ENCODE data around the gene MUC6.

The MUC6 gene

DNA sequence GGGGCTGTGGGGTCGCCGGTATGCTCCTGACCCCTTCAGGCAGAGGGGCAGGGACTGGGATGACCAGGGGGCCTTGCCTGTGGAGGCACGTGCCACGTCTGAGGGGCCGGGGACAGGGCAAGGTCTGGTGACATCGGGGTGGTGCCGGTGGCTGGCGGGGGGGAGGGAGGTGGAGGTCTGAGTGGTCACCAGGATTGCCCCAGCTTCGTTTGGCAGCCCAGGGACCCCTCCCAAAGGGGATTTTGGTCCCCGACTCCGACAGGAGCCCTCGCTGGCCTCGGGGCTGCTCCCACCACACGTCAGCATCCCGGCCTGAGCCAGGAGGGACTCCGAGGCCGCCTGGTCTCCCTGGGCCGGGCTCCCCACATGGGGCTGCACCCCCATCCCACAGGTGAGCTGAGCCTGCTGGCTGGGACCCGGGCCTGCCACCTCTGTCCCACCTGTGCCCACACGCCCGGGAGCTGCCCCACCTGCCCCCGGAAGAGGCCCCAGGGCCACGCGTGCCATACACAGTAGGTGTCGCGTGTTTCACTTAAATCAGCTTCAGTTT, 1.1 kb upstream of the MUC6 start:
- TF ChIP-seq, protein P1, sequence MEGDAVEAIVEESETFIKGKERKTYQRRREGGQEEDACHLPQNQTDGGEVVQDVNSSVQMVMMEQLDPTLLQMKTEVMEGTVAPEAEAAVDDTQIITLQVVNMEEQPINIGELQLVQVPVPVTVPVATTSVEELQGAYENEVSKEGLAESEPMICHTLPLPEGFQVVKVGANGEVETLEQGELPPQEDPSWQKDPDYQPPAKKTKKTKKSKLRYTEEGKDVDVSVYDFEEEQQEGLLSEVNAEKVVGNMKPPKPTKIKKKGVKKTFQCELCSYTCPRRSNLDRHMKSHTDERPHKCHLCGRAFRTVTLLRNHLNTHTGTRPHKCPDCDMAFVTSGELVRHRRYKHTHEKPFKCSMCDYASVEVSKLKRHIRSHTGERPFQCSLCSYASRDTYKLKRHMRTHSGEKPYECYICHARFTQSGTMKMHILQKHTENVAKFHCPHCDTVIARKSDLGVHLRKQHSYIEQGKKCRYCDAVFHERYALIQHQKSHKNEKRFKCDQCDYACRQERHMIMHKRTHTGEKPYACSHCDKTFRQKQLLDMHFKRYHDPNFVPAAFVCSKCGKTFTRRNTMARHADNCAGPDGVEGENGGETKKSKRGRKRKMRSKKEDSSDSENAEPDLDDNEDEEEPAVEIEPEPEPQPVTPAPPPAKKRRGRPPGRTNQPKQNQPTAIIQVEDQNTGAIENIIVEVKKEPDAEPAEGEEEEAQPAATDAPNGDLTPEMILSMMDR (IDR thresholded peaks at IDR 0.05; ENCODE audit: insufficient read depth, low read length, missing control alignments), result no peak
- no peak overlapping the region for H3K4me3 ChIP-seq (ENCODE audit: low read depth, low read length)
- ChIA-PET POLR2A (no interaction called here), CTCF (no interaction called here)
- no peak for DNase-seq (ENCODE audit: low read depth, low spot score)

DNA sequence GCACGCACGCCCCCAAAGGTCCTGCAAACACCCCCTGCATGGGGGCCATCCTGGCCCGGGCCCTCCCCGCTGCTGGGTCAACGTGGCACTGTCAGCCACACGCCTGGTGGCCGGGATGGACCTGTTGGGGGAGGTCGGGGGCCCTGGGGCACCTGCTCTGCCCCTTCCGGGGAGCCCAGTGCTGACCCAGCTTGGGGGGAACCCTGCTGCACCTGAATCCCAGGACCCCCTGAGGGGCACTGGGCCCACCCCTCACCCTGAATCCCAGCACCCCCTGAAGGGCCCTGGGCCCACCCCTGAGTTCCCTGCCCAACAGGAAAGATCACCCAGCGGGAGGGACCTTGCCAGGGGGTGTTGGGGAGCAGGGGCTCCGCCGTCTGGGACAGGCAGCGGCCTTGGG, 413 bp upstream of the MUC6 start:
- TF ChIP-seq, protein P1 (IDR thresholded peaks at IDR 0.05; ENCODE audit: insufficient read depth, low read length, missing control alignments), result no peak
- H3K4me3 ChIP-seq (ENCODE audit: low read depth, low read length), result no peak overlapping the region
- ChIA-PET CTCF (no interaction called here), POLR2A (no interaction called here)
- DNase-seq (ENCODE audit: low read depth, low spot score), result no peak

DNA sequence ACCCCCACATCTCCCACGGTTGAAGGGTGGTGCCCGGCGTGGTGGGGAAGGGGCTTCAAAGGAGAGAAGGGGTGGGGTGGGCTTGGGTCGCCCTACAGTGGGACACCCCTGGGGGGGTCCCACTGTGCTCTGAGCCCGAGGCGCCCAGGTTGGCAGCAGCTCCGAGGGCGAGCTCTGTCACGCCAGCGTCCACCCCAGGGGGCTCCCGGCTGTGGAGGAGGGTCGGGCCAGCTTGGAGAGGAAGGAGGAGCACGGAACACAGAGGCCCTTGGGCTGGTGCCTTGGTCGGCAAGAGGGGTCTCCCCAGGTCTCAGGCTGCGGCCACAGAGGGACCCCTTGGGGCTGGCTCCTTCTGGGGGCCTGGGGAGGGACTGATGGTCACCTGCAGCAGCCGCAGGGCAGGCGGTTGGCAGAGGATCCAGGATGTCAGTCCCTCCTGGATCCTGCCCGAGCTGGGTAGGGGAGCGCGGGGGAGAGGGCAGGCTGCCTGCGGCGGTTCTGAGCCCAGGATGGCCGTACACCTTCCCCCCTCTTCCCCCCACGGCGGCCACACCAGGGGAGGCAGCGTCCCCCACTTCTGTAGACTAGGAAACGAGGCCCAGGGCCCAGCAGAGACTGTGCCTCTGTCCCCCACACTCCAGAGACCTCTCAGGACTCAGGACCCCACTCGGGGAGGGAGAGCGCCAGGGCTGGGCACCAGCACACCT, 788 bp downstream of the MUC6 start:
- ChIA-PET POLR2A (interaction anchor here (0.6 kb wide), 1 partner anchor 156 kb away, joined by 3 read pairs; no protein-coding TSS in a partner anchor), CTCF (no interaction called here)
- no peak for DNase-seq (ENCODE audit: low read depth, low spot score)
- no peak overlapping the region for H3K4me3 ChIP-seq (ENCODE audit: low read depth, low read length)
- TF ChIP-seq, protein P1 (IDR thresholded peaks at IDR 0.05; ENCODE audit: insufficient read depth, low read length, missing control alignments), result no peak

DNA sequence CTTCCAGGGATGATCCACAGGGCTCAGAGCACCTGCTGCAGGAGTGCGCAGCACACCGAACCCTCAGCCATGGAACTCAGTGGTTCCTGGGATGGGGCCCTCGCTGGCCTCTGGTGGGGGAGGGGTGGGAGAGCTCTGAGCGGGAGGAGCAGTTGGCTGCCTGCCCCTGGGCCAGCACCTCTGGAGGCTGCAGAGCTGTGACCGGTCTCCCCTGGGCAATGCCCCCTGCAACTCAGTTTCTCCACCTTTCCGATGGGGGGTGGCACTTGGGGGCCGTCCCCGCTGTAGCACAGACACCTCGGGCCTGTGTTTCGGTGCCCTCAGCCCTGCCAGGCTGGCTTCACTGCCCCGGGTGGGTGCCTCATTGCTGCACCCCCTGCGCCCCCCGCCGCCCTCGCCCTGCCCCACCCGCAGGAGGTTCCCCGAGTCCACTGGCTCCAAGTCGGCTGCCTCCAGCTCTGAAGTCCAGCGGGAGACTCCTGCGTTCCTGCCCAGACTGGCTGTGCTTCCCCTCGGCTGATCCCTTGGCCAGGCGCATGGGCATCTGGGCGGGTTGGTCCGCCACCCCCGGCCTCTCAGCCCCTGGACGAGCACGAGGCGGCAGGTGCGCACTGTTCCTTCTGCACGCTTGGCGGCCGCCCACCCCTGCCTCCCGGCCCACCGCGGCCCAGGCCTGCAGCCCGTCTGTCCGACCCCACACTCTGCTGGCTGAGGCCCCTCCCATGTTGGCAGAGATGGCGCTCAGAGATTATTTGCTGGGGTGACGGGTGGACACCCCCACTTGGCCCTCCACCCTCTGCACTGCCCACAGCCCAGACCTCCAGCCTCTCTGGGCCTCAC, 1.8 kb downstream of the MUC6 start:
- no peak overlapping the region for H3K4me3 ChIP-seq (ENCODE audit: low read depth, low read length)
- POLR2A ChIA-PET, result no interaction called here
- TF ChIP-seq, protein P1 (IDR thresholded peaks at IDR 0.05; ENCODE audit: insufficient read depth, low read length, missing control alignments), result no peak
- CTCF ChIA-PET, result no interaction called here
- DNase-seq (ENCODE audit: low read depth, low spot score), result no peak

DNA sequence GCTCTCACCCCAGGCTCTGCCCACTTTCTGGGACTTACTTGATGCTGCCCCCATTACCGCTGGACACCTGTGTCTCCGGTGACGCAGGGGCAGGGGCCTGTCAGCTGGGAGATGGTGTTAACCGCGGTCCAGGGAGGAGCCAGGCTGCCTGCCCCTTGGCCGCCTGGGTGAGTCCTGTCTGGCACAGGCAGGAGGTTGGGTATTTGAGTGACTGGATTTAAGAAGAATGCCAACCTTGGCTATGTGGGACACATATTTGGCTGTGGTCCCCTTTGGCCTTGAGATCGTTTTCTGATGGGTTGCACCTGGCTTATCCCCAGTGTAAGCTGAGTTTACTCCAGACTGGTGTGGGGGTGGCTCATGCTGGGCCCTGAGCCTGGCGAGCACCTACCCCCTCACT, 2.5 kb downstream of the MUC6 start:
- ChIA-PET CTCF (no interaction called here), POLR2A (no interaction called here)
- H3K4me3 ChIP-seq (ENCODE audit: low read depth, low read length), result no peak overlapping the region
- TF ChIP-seq, protein P1 (IDR thresholded peaks at IDR 0.05; ENCODE audit: insufficient read depth, low read length, missing control alignments), result no peak
- no peak for DNase-seq (ENCODE audit: low read depth, low spot score)

All from AG04449 (cell line).